ENCODE measurements around the gene PIM1. TPM values are rescaled to one million over a fixed set of nuclear protein-coding genes. Genes with fewer than 3 reads are reported as not detected.

The PIM1 gene
- total RNA-seq, 1 donor from 2014 or later, result 182 TPM

GRCh38 chr6:37142050-37142614 is 27.8 kb upstream of the PIM1 start:
- H3K9me3 Mint-ChIP-seq, result no peaks in the 10 kb centered on the region
- no peaks in the 10 kb centered on the region for H3K27me3 Mint-ChIP-seq (ENCODE audit: insufficient read depth)
- DNase-seq (ENCODE audit: low spot score), result no peak
- no peak overlapping the region for H3K4me3 Mint-ChIP-seq
- H3K36me3 Mint-ChIP-seq (ENCODE audit: low read depth), result peaks cover 1% of the 10 kb centered on the region
- peak overlapping the region; percentile 55 for H3K27ac Mint-ChIP-seq
- H3K4me1 Mint-ChIP-seq (ENCODE audit: low read depth), result peaks cover 36% of the 10 kb centered on the region
- intact Hi-C loops (cut with micrococcal nuclease), result no loop called here

GRCh38 chr6:37143585-37143984 is 26.4 kb upstream of the PIM1 start:
- Mint-ChIP-seq H3K4me3 (no peak overlapping the region), H3K9me3 (no peaks in the 10 kb centered on the region), H3K4me1 (ENCODE audit: low read depth) (peaks cover 22% of the 10 kb centered on the region), H3K36me3 (ENCODE audit: low read depth) (no peaks in the 10 kb centered on the region), H3K27ac (no peak overlapping the region), H3K27me3 (ENCODE audit: insufficient read depth) (no peaks in the 10 kb centered on the region)
- intact Hi-C loops (cut with micrococcal nuclease), result no loop called here
- no peak for DNase-seq (ENCODE audit: low spot score)

- intact Hi-C loops (cut with micrococcal nuclease), result no loop called here
- H3K9me3 Mint-ChIP-seq, result no peaks in the 10 kb centered on the region
- H3K36me3 Mint-ChIP-seq (ENCODE audit: low read depth), result no peaks in the 10 kb centered on the region
- H3K27ac Mint-ChIP-seq, result no peak overlapping the region
- H3K27me3 Mint-ChIP-seq (ENCODE audit: insufficient read depth), result no peaks in the 10 kb centered on the region
- peaks cover 29% of the 10 kb centered on the region for H3K4me1 Mint-ChIP-seq (ENCODE audit: low read depth)
- H3K4me3 Mint-ChIP-seq, result no peak overlapping the region
- DNase-seq (ENCODE audit: low spot score), result no peak
These were observed 24.5 kb upstream of the PIM1 start for GRCh38 chr6:37145443-37145842.

- Mint-ChIP-seq H3K4me3 (no peak overlapping the region), H3K27me3 (ENCODE audit: insufficient read depth) (no peaks in the 10 kb centered on the region), H3K9me3 (no peaks in the 10 kb centered on the region), H3K27ac (no peak overlapping the region), H3K4me1 (ENCODE audit: low read depth) (peaks cover 23% of the 10 kb centered on the region), H3K36me3 (ENCODE audit: low read depth) (no peaks in the 10 kb centered on the region)
- intact Hi-C loops (cut with micrococcal nuclease), result no loop called here
- no peak for DNase-seq (ENCODE audit: low spot score)
These were observed 23.2 kb upstream of the PIM1 start for GRCh38 chr6:37146735-37147157.

GRCh38 chr6:37149745-37150144 is 20.2 kb upstream of the PIM1 start:
- intact Hi-C loops (cut with micrococcal nuclease), result no loop called here
- no peak overlapping the region for H3K27ac Mint-ChIP-seq

GRCh38 chr6:37150314-37150713 is 19.6 kb upstream of the PIM1 start:
- intact Hi-C loops (cut with micrococcal nuclease), result no loop called here
- no peaks in the 10 kb centered on the region for H3K36me3 Mint-ChIP-seq (ENCODE audit: low read depth)
- H3K27ac Mint-ChIP-seq, result no peak overlapping the region
- DNase-seq (ENCODE audit: low spot score), result no peak
- no peaks in the 10 kb centered on the region for H3K9me3 Mint-ChIP-seq
- H3K4me1 Mint-ChIP-seq (ENCODE audit: low read depth), result peaks cover 16% of the 10 kb centered on the region
- H3K27me3 Mint-ChIP-seq (ENCODE audit: insufficient read depth), result no peaks in the 10 kb centered on the region
- no peak overlapping the region for H3K4me3 Mint-ChIP-seq

More at GRCh38 chr6:37149745-37150144, 20.2 kb upstream of the PIM1 start:
- no peaks in the 10 kb centered on the region for H3K9me3 Mint-ChIP-seq
- peaks cover 10% of the 10 kb centered on the region for H3K4me1 Mint-ChIP-seq (ENCODE audit: low read depth)
- no peak for DNase-seq (ENCODE audit: low spot score)
- H3K4me3 Mint-ChIP-seq, result no peak overlapping the region
- no peaks in the 10 kb centered on the region for H3K36me3 Mint-ChIP-seq (ENCODE audit: low read depth)
- no peaks in the 10 kb centered on the region for H3K27me3 Mint-ChIP-seq (ENCODE audit: insufficient read depth)

GRCh38 chr6:37155394-37156312 is 14.3 kb upstream of the PIM1 start:
- Mint-ChIP-seq H3K9me3 (no peaks in the 10 kb centered on the region), H3K36me3 (ENCODE audit: low read depth) (no peaks in the 10 kb centered on the region), H3K4me3 (peak overlapping the region; percentile 24), H3K27ac (peak overlapping the region; percentile 81), H3K27me3 (ENCODE audit: insufficient read depth) (no peaks in the 10 kb centered on the region), H3K4me1 (ENCODE audit: low read depth) (peaks cover 30% of the 10 kb centered on the region)
- intact Hi-C loops (cut with micrococcal nuclease), result loop anchor here (1.0 kb wide), 3 partner anchors 14 to 45 kb away; no protein-coding TSS in a partner anchor
- DNase-seq (ENCODE audit: low spot score), result peak; percentile 52

GRCh38 chr6:37158508-37158907 is 11.4 kb upstream of the PIM1 start:
- Mint-ChIP-seq H3K4me3 (no peak overlapping the region), H3K27ac (no peak overlapping the region), H3K36me3 (ENCODE audit: low read depth) (peaks cover 2% of the 10 kb centered on the region), H3K9me3 (peaks cover 3% of the 10 kb centered on the region), H3K4me1 (ENCODE audit: low read depth) (peaks cover 37% of the 10 kb centered on the region), H3K27me3 (ENCODE audit: insufficient read depth) (no peaks in the 10 kb centered on the region)
- no peak for DNase-seq (ENCODE audit: low spot score)
- intact Hi-C loops (cut with micrococcal nuclease), result no loop called here

GRCh38 chr6:37160922-37161778 is 8.8 kb upstream of the PIM1 start:
- no peak overlapping the region for H3K27ac Mint-ChIP-seq
- intact Hi-C loops (cut with micrococcal nuclease), result loop anchor here (10.0 kb wide), 1 partner anchor 566 kb away; the partner anchor contains the start of gene SRSF3
- no peaks in the 10 kb centered on the region for H3K27me3 Mint-ChIP-seq (ENCODE audit: insufficient read depth)
- H3K4me1 Mint-ChIP-seq (ENCODE audit: low read depth), result peaks cover 23% of the 10 kb centered on the region
- no peak overlapping the region for H3K4me3 Mint-ChIP-seq
- H3K9me3 Mint-ChIP-seq, result peaks cover 3% of the 10 kb centered on the region
- H3K36me3 Mint-ChIP-seq (ENCODE audit: low read depth), result peaks cover 2% of the 10 kb centered on the region
- no peak for DNase-seq (ENCODE audit: low spot score)

- Mint-ChIP-seq H3K9me3 (peaks cover 3% of the 10 kb centered on the region), H3K4me1 (ENCODE audit: low read depth) (peaks cover 11% of the 10 kb centered on the region), H3K27me3 (ENCODE audit: insufficient read depth) (no peaks in the 10 kb centered on the region), H3K4me3 (no peak overlapping the region), H3K36me3 (ENCODE audit: low read depth) (peaks cover 2% of the 10 kb centered on the region), H3K27ac (no peak overlapping the region)
- intact Hi-C loops (cut with micrococcal nuclease), result loop anchor here (10.0 kb wide), 1 partner anchor 568 kb away; the partner anchor contains the start of gene SRSF3
- no peak for DNase-seq (ENCODE audit: low spot score)
These were observed 7.2 kb upstream of the PIM1 start for GRCh38 chr6:37162740-37163139.

GRCh38 chr6:37168163-37168758 is 1.7 kb upstream of the PIM1 start:
- H3K4me3 Mint-ChIP-seq, result peak overlapping the region; percentile 93
- H3K27me3 Mint-ChIP-seq (ENCODE audit: insufficient read depth), result peaks cover 2% of the 10 kb centered on the region
- no peak for DNase-seq (ENCODE audit: low spot score)
- H3K36me3 Mint-ChIP-seq (ENCODE audit: low read depth), result peaks cover 22% of the 10 kb centered on the region
- peak overlapping the region; percentile 98 for H3K27ac Mint-ChIP-seq
- peaks cover 28% of the 10 kb centered on the region for H3K4me1 Mint-ChIP-seq (ENCODE audit: low read depth)
- H3K9me3 Mint-ChIP-seq, result no peaks in the 10 kb centered on the region
- intact Hi-C loops (cut with micrococcal nuclease), result loop anchor here (10.0 kb wide), 1 partner anchor 573 kb away; the partner anchor contains the start of gene SRSF3

GRCh38 chr6:37168811-37169495 is 999 bp upstream of the PIM1 start:
- Mint-ChIP-seq H3K4me3 (peak overlapping the region; percentile 93), H3K9me3 (no peaks in the 10 kb centered on the region), H3K36me3 (ENCODE audit: low read depth) (peaks cover 29% of the 10 kb centered on the region), H3K27ac (peak overlapping the region; percentile 98), H3K27me3 (ENCODE audit: insufficient read depth) (peaks cover 2% of the 10 kb centered on the region), H3K4me1 (ENCODE audit: low read depth) (peaks cover 35% of the 10 kb centered on the region)
- intact Hi-C loops (cut with micrococcal nuclease), result loop anchor here (1.0 to 10.0 kb wide), 4 partner anchors 14 to 574 kb away; partner anchors contain the start of gene SRSF3
- DNase-seq (ENCODE audit: low spot score), result no peak
